ENCODE measurements around the gene CYP1B1. TPM values are rescaled to one million over a fixed set of nuclear protein-coding genes. Genes with fewer than 3 reads are reported as not detected.

CYP1B1 gene
- total and polyA plus RNA-seq, 2 donors from 2014 or later: 7.7 to 79.2 TPM

DNA sequence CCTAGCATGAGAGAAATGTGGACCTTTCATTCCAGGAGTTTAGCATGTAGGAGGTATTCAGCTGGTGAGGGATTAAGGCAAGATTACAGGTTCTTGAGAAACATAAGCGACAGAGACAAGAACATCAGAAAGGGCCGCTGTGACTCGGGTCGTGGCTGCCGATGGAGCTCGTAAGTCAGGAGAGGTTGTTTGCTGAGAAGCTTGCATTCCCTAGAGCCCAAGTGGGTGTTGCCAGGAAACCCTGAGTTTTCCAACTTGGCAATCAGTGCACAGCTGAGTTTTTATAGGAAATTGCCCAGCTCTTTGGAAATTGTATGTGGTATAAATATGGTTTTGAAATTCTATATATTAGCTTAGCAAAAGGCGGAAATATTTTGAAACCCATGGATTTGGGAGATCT lies 46.4 kb upstream of the CYP1B1 start:
- Histone ChIP-seq H3K4me1 (ENCODE audit: control insufficient read depth in 2 of 3, insufficient read depth in 2 of 3, low read depth in 1 of 3, low read length in 3 of 3) (peaks cover 0 to 7% (median 3%) of the 10 kb centered on the region in 3 donors), H3K27me3 (ENCODE audit: control insufficient read depth, insufficient read depth, low read length) (no peaks in the 10 kb centered on the region), H3K9me3 (ENCODE audit: control insufficient read depth in 2 of 3, insufficient read depth in 1 of 3, low read length in 3 of 3) (no peaks in the 10 kb centered on the region), H3K36me3 (ENCODE audit: control insufficient read depth in 2 of 3, insufficient read depth in 3 of 3, low read length in 3 of 3) (no peaks in the 10 kb centered on the region), H3K4me3 (ENCODE audit: low read length in 3 of 3) (no peak overlapping the region), H3K9ac (ENCODE audit: low read length in 3 of 3) (no peak overlapping the region), H3K27ac (ENCODE audit: low read depth in 2 of 2, low read length in 2 of 2) (no peak overlapping the region)
- TF ChIP-seq CTCF (IDR thresholded peaks at IDR 0.05; ENCODE audit: borderline replicate concordance, extremely low read depth, insufficient read depth): no peak
- no peak for DNase-seq
- no peak for FAIRE-seq
- intact Hi-C loops (cut with DNase I): no loop called here

GRCh38 chr2:38121481-38121880 lies 45.5 kb upstream of the CYP1B1 start:
- no peaks in the 10 kb centered on the region for H3K9me3 ChIP-seq (ENCODE audit: control insufficient read depth in 2 of 3, insufficient read depth in 1 of 3, low read length in 3 of 3)
- no peak overlapping the region for H3K9ac ChIP-seq (ENCODE audit: low read length in 3 of 3)
- H3K4me1 ChIP-seq (ENCODE audit: control insufficient read depth in 2 of 3, insufficient read depth in 2 of 3, low read depth in 1 of 3, low read length in 3 of 3): peaks cover 0 to 7% (median 3%) of the 10 kb centered on the region in 3 donors
- H3K4me3 ChIP-seq (ENCODE audit: low read length in 3 of 3): no peak overlapping the region
- intact Hi-C loops (cut with DNase I): no loop called here
- H3K27me3 ChIP-seq (ENCODE audit: control insufficient read depth, insufficient read depth, low read length): no peaks in the 10 kb centered on the region
- DNase-seq: no peak
- H3K27ac ChIP-seq (ENCODE audit: low read depth in 2 of 2, low read length in 2 of 2): no peak overlapping the region
- no peak for FAIRE-seq
- no peak for TF ChIP-seq CTCF (IDR thresholded peaks at IDR 0.05; ENCODE audit: borderline replicate concordance, extremely low read depth, insufficient read depth)
- no peaks in the 10 kb centered on the region for H3K36me3 ChIP-seq (ENCODE audit: control insufficient read depth in 2 of 3, insufficient read depth in 3 of 3, low read length in 3 of 3)

GRCh38 chr2:38120829-38121228 lies 44.9 kb upstream of the CYP1B1 start:
- TF ChIP-seq CTCF (IDR thresholded peaks at IDR 0.05; ENCODE audit: borderline replicate concordance, extremely low read depth, insufficient read depth): no peak
- H3K27ac ChIP-seq (ENCODE audit: low read depth in 2 of 2, low read length in 2 of 2): no peak overlapping the region
- no peaks in the 10 kb centered on the region for H3K36me3 ChIP-seq (ENCODE audit: control insufficient read depth in 2 of 3, insufficient read depth in 3 of 3, low read length in 3 of 3)
- no peak for DNase-seq
- no peaks in the 10 kb centered on the region for H3K27me3 ChIP-seq (ENCODE audit: control insufficient read depth, insufficient read depth, low read length)
- intact Hi-C loops (cut with DNase I): no loop called here
- H3K9ac ChIP-seq (ENCODE audit: low read length in 3 of 3): no peak overlapping the region
- FAIRE-seq: no peak
- no peak overlapping the region for H3K4me3 ChIP-seq (ENCODE audit: low read length in 3 of 3)
- H3K4me1 ChIP-seq (ENCODE audit: control insufficient read depth in 2 of 3, insufficient read depth in 2 of 3, low read depth in 1 of 3, low read length in 3 of 3): peaks cover 0 to 7% (median 3%) of the 10 kb centered on the region in 3 donors
- no peaks in the 10 kb centered on the region for H3K9me3 ChIP-seq (ENCODE audit: control insufficient read depth in 2 of 3, insufficient read depth in 1 of 3, low read length in 3 of 3)

DNA sequence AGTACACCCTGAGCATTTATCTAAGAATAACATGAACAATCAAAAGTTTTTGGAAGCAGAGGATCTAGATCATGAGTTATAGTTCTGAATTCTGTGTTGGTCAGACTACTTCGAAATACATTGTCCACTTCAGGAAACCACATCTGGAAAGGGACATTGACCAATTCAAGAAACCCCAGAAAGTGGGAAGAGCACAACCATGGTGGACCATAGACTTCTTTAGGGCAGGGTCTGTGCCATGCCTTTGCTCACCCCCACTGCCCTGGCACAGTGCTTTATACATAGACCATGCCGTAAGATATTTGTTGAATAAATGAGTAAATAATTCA lies 44.3 kb upstream of the CYP1B1 start:
- Histone ChIP-seq H3K27me3 (ENCODE audit: control insufficient read depth, insufficient read depth, low read length) (no peaks in the 10 kb centered on the region), H3K27ac (ENCODE audit: low read depth in 2 of 2, low read length in 2 of 2) (no peak overlapping the region), H3K36me3 (ENCODE audit: control insufficient read depth in 2 of 3, insufficient read depth in 3 of 3, low read length in 3 of 3) (no peaks in the 10 kb centered on the region), H3K9me3 (ENCODE audit: control insufficient read depth in 2 of 3, insufficient read depth in 1 of 3, low read length in 3 of 3) (no peaks in the 10 kb centered on the region), H3K4me3 (ENCODE audit: low read length in 3 of 3) (no peak overlapping the region), H3K4me1 (ENCODE audit: control insufficient read depth in 2 of 3, insufficient read depth in 2 of 3, low read depth in 1 of 3, low read length in 3 of 3) (peaks cover 0 to 11% (median 3%) of the 10 kb centered on the region in 3 donors), H3K9ac (ENCODE audit: low read length in 3 of 3) (no peak overlapping the region)
- DNase-seq: no peak
- intact Hi-C loops (cut with DNase I): no loop called here
- no peak for FAIRE-seq
- no peak for TF ChIP-seq CTCF (IDR thresholded peaks at IDR 0.05; ENCODE audit: borderline replicate concordance, extremely low read depth, insufficient read depth)

Data from kidney (tissue), 14 donors.